GM10266 (cell line): Measurements from ENCODE around the gene ABCB8.

Experiments used
- DNase-seq: peaks from one replicate; pipeline ENCODE4 v3.0.0; 2012; ENCODE audit errors: extremely low spot score
- TF ChIP-seq, protein P1 (sequence below): IDR thresholded peaks from 2 replicates; pipeline ENCODE4 v1.5.1; 2012; ENCODE audit warnings: mild to moderate bottlenecking, low read depth; ENCODE audit not compliant: control insufficient read depth, insufficient read depth; ENCODE audit errors: missing control alignments

ABCB8 gene

DNA sequence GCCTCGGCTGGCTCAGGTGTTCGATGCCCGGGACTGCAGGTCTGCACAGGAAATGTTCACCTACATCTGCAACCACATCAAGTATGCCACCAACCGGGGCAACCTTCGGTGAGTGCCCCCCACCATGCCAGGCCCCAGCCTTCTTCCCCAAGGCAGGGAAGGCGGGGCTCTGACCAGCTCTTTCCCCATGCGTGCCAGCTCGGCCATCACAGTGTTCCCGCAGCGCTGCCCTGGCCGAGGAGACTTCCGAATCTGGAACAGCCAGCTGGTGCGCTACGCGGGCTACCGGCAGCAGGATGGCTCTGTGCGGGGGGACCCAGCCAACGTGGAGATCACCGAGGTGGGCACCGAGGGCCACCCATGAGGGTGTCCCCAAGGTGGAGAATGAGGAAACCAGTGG lies 29.9 kb upstream of the ABCB8 start:
- TF ChIP-seq, protein P1, sequence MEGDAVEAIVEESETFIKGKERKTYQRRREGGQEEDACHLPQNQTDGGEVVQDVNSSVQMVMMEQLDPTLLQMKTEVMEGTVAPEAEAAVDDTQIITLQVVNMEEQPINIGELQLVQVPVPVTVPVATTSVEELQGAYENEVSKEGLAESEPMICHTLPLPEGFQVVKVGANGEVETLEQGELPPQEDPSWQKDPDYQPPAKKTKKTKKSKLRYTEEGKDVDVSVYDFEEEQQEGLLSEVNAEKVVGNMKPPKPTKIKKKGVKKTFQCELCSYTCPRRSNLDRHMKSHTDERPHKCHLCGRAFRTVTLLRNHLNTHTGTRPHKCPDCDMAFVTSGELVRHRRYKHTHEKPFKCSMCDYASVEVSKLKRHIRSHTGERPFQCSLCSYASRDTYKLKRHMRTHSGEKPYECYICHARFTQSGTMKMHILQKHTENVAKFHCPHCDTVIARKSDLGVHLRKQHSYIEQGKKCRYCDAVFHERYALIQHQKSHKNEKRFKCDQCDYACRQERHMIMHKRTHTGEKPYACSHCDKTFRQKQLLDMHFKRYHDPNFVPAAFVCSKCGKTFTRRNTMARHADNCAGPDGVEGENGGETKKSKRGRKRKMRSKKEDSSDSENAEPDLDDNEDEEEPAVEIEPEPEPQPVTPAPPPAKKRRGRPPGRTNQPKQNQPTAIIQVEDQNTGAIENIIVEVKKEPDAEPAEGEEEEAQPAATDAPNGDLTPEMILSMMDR, result no peak

DNA sequence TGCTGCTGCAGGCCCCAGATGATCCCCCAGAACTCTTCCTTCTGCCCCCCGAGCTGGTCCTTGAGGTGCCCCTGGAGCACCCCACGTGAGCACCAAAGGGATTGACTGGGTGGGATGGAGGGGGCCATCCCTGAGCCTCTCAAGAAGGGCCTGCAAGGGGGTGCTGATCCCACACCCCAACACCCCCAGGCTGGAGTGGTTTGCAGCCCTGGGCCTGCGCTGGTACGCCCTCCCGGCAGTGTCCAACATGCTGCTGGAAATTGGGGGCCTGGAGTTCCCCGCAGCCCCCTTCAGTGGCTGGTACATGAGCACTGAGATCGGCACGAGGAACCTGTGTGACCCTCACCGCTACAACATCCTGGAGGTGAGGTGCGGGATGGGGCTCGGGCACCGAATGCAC lies 29.2 kb upstream of the ABCB8 start:
- TF ChIP-seq, protein P1, result no peak
- DNase-seq, result no peak

More for the DNA sequence above, 29.9 kb upstream of the ABCB8 start:
- no peak for DNase-seq

DNA sequence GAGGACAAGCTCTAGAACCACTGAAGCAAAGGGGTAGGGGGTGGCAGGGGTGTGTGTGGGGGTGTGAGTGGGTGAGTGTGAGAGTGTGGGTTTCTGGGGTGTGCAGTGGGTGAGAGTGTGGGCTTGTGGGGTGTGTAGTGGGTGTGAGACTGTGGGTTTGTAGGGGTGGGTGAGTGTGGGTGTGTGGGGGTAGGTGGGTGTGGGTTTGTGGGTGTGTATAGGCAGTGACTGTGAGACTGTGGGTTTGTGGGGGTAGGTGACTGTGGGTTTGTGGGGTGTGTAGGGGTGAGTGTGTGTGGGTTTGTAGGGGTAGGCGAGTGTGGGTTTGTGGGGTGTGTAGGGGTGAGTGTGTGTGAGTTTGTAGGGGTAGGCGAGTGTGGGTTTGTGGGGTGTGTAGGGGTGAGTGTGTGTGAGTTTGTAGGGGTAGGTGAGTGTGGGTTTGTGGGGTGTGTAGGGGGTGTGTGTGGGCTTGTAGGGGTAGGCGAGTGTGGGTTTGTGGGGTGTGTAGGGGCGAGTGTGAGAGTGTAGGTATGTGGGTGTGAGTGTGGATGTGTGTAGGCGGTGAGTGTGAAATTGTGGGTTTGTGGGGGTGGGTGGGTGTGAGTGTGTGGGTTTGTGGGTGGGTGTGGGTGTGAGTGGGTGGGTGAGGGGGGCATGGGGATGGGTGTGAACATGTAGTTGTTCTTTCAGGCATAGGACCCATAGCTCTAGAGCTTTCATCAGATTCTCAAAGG lies 28.6 kb upstream of the ABCB8 start:
- TF ChIP-seq, protein P1, result no peak
- no peak for DNase-seq

DNA sequence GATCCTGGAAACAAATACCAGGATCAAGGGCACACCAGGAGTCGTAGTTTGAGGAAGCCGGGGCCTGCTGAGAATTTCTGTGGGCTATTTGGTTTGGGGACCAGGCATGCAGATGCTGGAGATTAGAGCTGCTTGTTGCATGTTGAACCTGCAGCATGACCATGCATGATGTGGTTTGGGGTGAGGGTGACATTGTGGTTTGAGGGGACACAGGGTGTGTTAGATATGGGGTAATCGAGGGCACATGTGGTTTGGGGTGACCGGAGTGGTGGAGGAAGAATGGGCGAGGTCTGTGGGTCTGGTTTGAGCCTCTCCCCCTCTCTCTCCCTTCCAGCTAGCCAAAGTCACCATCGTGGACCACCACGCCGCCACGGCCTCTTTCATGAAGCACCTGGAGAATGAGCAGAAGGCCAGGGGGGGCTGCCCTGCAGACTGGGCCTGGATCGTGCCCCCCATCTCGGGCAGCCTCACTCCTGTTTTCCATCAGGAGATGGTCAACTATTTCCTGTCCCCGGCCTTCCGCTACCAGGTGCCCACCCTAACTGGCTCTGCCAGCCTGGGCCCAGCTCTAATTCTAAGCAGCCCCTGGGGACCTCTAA lies 27.3 kb upstream of the ABCB8 start:
- TF ChIP-seq, protein P1, result no peak
- no peak for DNase-seq

DNA sequence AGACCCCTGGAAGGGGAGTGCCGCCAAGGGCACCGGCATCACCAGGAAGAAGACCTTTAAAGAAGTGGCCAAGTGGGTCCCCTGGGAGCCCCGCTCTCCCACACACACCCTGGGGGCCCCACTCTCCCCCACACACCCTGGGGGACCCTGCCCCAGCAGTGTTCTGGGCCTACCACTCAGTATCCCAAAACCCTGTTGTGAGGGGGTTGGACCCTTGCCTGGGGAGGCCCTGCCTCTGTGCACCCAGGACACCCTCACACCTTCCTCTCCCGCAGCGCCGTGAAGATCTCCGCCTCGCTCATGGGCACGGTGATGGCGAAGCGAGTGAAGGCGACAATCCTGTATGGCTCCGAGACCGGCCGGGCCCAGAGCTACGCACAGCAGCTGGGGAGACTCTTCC lies 26.7 kb upstream of the ABCB8 start:
- TF ChIP-seq, protein P1, result no peak
- DNase-seq, result no peak

DNA sequence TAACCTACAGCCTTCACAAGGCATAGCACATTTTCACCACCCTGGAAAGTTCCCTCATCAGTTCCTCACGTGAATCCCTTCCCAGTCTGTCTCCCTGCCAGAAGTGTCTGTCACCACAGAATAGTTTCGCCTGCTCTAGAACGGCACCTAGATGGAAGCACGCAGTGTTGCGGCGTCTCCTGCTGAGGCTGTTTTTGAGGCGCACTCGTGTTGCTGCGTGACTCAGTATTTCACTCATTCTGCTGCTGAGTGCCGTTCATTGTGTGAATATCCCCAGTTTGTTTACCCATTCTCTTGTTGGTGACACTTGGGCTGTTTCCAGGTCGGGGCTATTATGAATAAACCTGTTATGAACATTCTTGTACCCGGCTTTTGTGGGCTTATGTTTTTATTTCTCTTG lies 24.7 kb upstream of the ABCB8 start:
- TF ChIP-seq, protein P1, result no peak

DNA sequence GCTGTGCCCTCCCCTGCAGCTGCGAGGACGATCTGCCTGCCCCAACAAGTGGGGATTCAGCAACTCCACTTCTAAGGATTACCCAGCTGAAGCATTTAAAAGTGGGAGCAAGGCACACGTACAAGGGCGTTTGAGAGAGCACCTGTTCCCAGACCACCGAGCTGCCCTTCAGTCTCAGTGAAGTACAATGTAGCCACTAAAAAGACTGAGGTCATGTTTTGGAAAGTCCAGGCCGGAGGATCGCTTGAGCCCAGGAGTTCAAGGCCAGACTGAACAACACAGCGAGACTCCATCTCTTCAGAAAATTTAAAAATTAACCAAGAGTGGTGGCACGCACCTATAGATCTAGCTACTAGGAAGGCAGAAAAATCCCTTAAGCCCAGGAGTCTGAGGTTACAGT lies 22.7 kb upstream of the ABCB8 start:
- no peak for DNase-seq
- TF ChIP-seq, protein P1, result no peak

More for the DNA sequence above, 24.7 kb upstream of the ABCB8 start:
- DNase-seq, result no peak
